ENCODE data around the gene COA5.

- TF ChIP-seq CHD2 (IDR thresholded peaks at IDR 0.05; ENCODE audit: low read length, partially characterized antibody), result no peak
- TF ChIP-seq CTCF (IDR thresholded peaks at IDR 0.05), result no peak
- TF ChIP-seq JUNB (IDR thresholded peaks at IDR 0.05), result no peak
- TF ChIP-seq E2F6 (IDR thresholded peaks at IDR 0.05; ENCODE audit: borderline replicate concordance, low read depth), result no peak
- no peak for TF ChIP-seq POLR2A (IDR thresholded peaks at IDR 0.05; ENCODE audit: low read length)
- TF ChIP-seq RAD21 (conservative IDR thresholded peaks at IDR 0.05 in 1 of 2, IDR thresholded peaks at IDR 0.05 in 1 of 2), result no peak
- TF ChIP-seq ZC3H11A (IDR thresholded peaks at IDR 0.05), result no peak
Observed at GRCh38 chr2:98560256-98560771, 48.0 kb downstream of the COA5 start.
